Tongue (tissue), 2 donors: Measurements from ENCODE around the gene SLC16A9. TPM values are rescaled to one million over a fixed set of nuclear protein-coding genes. Genes with fewer than 3 reads are reported as not detected.
"Not testable (repeated sequence)": the region's sequence is repeated elsewhere in the genome, so short reads cannot be mapped to it uniquely, and the experiment has no call there.

Experiments used
- DNase-seq: peaks from one replicate; pipeline ENCODE4 v3.0.0-alpha.2; 2015
- total RNA-seq: library from RNA; depleted of rRNA; stranded (reverse); fragments of >200 nt; gene quantifications from one replicate; pipeline ENCODE4 v1.2.3, GENCODE V29; 2014

Gene SLC16A9
- 9.5 TPM for total RNA-seq

- peak; percentile 86 for DNase-seq
These were observed at the start of gene SLC16A9 for GRCh38 chr10:59709395-59710125. Gene SLC16A9, minus strand, starts transcription at chr10:59709850. Its CDS starts 25,559 bp downstream, at chr10:59684291.

GRCh38 chr10:59757966-59758365 lies 48.3 kb upstream of the SLC16A9 start:
- no peak for DNase-seq

GRCh38 chr10:59754951-59755350 lies 45.3 kb upstream of the SLC16A9 start:
- no peak for DNase-seq

GRCh38 chr10:59753267-59753666 lies 43.6 kb upstream of the SLC16A9 start, which contains the start of gene MRLN:
Gene MRLN, minus strand, starts transcription at chr10:59753455.
- peak; percentile 94 for DNase-seq

- peak; percentile 22 for DNase-seq
These were observed 42.8 kb upstream of the SLC16A9 start for GRCh38 chr10:59752278-59752940.

- DNase-seq, result peak; percentile 26
These were observed 40.7 kb upstream of the SLC16A9 start for GRCh38 chr10:59750155-59750945.

GRCh38 chr10:59748834-59749233 lies 39.2 kb upstream of the SLC16A9 start:
- no peak for DNase-seq

GRCh38 chr10:59745163-59745650 lies 35.6 kb upstream of the SLC16A9 start:
- no peak for DNase-seq

- not testable (repeated sequence) for DNase-seq
These were observed 35.1 kb upstream of the SLC16A9 start for GRCh38 chr10:59744762-59745161.

GRCh38 chr10:59744156-59744555 lies 34.5 kb upstream of the SLC16A9 start:
- DNase-seq, result not testable (repeated sequence)

- no peak for DNase-seq
These were observed 31.9 kb upstream of the SLC16A9 start for GRCh38 chr10:59741583-59741982.

- no peak for DNase-seq
These were observed 31.4 kb upstream of the SLC16A9 start for GRCh38 chr10:59741048-59741447.

- DNase-seq, result no peak
These were observed 27.1 kb upstream of the SLC16A9 start for GRCh38 chr10:59736749-59737148.

- no peak for DNase-seq
These were observed 25.6 kb upstream of the SLC16A9 start for GRCh38 chr10:59735296-59735695.

- DNase-seq, result no peak
These were observed 24.4 kb upstream of the SLC16A9 start for GRCh38 chr10:59734014-59734462.

GRCh38 chr10:59733321-59734013 lies 23.8 kb upstream of the SLC16A9 start:
- DNase-seq, result not testable (repeated sequence)

- DNase-seq, result not testable (repeated sequence)
These were observed 23.2 kb upstream of the SLC16A9 start for GRCh38 chr10:59732849-59733248.

GRCh38 chr10:59729167-59729566 lies 19.5 kb upstream of the SLC16A9 start:
- not testable (repeated sequence) for DNase-seq

- peak; percentile 15 for DNase-seq
These were observed 14.7 kb upstream of the SLC16A9 start for GRCh38 chr10:59724098-59724938.

- DNase-seq, result no peak
These were observed 10.7 kb upstream of the SLC16A9 start for GRCh38 chr10:59720377-59720776.

- DNase-seq, result no peak
These were observed 9.7 kb upstream of the SLC16A9 start for GRCh38 chr10:59719374-59719773.
